Gastrocnemius medialis (tissue), 4 donors: ENCODE data around the gene LY6G6C. TPM values are rescaled to one million over a fixed set of nuclear protein-coding genes. Genes with fewer than 3 reads are reported as not detected.

Experiments
- ATAC-seq, 2 donors: fragments of 150-250 bp; one replicate each; pipeline ENCODE4 v1.9.1; 2016
- DNase-seq, 2 donors: peaks; one replicate each; pipeline ENCODE4 v3.0.0-alpha.2; 2019
- H3K27ac ChIP-seq, 4 donors: fragments of 200-600 bp; sonication (generic); 1 replicate in 1 of 4; 2 replicates in 3 of 4; pipeline ENCODE4 v1.5.1; 2016 to 2018; ENCODE audit warnings: mild to moderate bottlenecking in 2 of 4, moderate library complexity in 1 of 4
- H3K27me3 ChIP-seq, 3 donors: fragments of 200-600 bp; sonication (generic) in 2 of 3; 1 replicate in 1 of 3; 2 replicates in 2 of 3; pipeline versions ENCODE4 v1.5.1 to v1.6.0; 2016 to 2019; ENCODE audit warnings: mild to moderate bottlenecking in 1 of 3, moderate library complexity in 1 of 3
- H3K36me3 ChIP-seq, 2 donors: fragments of 200-600 bp; sonication (generic) in 1 of 2; one replicate each; pipeline ENCODE4 v1.5.1; 2017 to 2018
- H3K4me1 ChIP-seq, 2 donors: fragments of 200-600 bp; sonication (generic) in 1 of 2; one replicate each; pipeline ENCODE4 v1.5.1; 2016 to 2017; ENCODE audit warnings: mild to moderate bottlenecking in 2 of 2
- H3K4me3 ChIP-seq, 4 donors: fragments of 200-600 bp; sonication (generic) in 3 of 4; 1 replicate in 1 of 4; 2 replicates in 3 of 4; pipeline ENCODE4 v1.5.1; 2016 to 2019; ENCODE audit warnings: mild to moderate bottlenecking in 2 of 4
- H3K9me3 ChIP-seq, 3 donors: fragments of 200-600 bp; sonication (generic) in 2 of 3; 1 replicate in 1 of 3; 2 replicates in 2 of 3; pipeline ENCODE4 v1.5.1; 2016 to 2019
- POLR2A ChIP-seq, 2 donors: fragments of 450-650 bp; IDR thresholded peaks; one replicate each; pipeline ENCODE4 v1.6.1; 2017; ENCODE audit warnings: antibody characterized with exemption in 2 of 2, mild to moderate bottlenecking in 2 of 2, moderate library complexity in 2 of 2
- in situ Hi-C, 4 donors: fragments of 200-750 bp; cut with MboI; loops; one replicate each; pipeline versions ENCODE4 v1.15.0 to v1.8.0; 2017; ENCODE audit warnings: low sequenced_read_pairs in 4 of 4
- intact Hi-C: fragments of 100-400 bp; cut with DNase I; formaldehyde crosslinking; loops from one replicate; pipeline ENCODE4 v1.15.1; 2023; ENCODE audit warnings: low total_unique reads
- total RNA-seq, 4 donors: library from RNA; depleted of rRNA; stranded (reverse); fragments of >200 nt; gene quantifications; one replicate each; pipeline versions ENCODE4 v1.1.0 to v1.2.3, GENCODE V29; 2016
- TF ChIP-seq, protein P1 (sequence below), 5 experiments: fragments of 450-650 bp in 3 of 5; fragments of 200-600 bp in 2 of 5; sonication (generic) in 2 of 5; IDR thresholded peaks in 4 of 5; conservative IDR thresholded peaks in 1 of 5; 1 replicate in 4 of 5; 2 replicates in 1 of 5; pipeline ENCODE4 v1.5.1; 2016 to 2019; ENCODE audit warnings: antibody characterized with exemption in 5 of 5, mild to moderate bottlenecking in 3 of 5, moderate library complexity in 3 of 5

Gene LY6G6C
- total RNA-seq, 4 donors from 2014 or later: not detected

DNA sequence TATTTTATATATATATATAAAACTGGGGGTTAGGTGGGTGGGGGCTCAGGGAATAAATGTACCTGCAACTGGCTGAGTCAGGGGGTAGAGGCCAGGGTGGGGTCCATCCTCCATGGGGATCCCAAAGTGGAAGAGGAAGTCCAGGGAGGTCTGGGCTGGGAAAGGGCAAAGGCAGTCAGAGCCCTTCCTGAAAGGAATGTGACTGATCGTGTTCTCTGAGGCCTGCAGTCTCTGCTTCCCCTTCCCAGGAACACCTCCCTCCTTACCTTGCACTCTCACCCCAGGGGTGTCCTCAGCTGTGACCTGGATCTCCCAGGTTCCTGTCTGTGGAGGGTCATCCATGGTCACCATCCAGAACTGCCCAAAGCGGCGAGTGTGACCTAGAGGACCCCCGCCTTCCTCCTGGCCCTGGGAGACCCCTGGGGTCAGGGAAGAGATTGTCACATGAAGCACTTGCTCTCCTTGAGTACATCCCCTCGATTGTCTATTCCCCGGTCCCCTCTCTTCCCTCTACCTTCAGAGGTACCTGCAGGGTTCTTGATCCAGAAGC lies 45.6 kb upstream of the LY6G6C start:
- in situ Hi-C loops (loop anchor here in 1 of 4 donors (5.0 kb wide), 1 partner anchor 85 kb away; the partner anchor contains the start of gene LY6G5C), intact Hi-C loops (no loop called here)
- Histone ChIP-seq H3K36me3 (no peaks in the 10 kb centered on the region), H3K4me3 (no peak overlapping the region), H3K9me3 (no peaks in the 10 kb centered on the region), H3K27me3 (no peaks in the 10 kb centered on the region), H3K27ac (no peak overlapping the region), H3K4me1 (no peaks in the 10 kb centered on the region)
- TF ChIP-seq, protein P1, sequence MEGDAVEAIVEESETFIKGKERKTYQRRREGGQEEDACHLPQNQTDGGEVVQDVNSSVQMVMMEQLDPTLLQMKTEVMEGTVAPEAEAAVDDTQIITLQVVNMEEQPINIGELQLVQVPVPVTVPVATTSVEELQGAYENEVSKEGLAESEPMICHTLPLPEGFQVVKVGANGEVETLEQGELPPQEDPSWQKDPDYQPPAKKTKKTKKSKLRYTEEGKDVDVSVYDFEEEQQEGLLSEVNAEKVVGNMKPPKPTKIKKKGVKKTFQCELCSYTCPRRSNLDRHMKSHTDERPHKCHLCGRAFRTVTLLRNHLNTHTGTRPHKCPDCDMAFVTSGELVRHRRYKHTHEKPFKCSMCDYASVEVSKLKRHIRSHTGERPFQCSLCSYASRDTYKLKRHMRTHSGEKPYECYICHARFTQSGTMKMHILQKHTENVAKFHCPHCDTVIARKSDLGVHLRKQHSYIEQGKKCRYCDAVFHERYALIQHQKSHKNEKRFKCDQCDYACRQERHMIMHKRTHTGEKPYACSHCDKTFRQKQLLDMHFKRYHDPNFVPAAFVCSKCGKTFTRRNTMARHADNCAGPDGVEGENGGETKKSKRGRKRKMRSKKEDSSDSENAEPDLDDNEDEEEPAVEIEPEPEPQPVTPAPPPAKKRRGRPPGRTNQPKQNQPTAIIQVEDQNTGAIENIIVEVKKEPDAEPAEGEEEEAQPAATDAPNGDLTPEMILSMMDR (IDR thresholded peaks at IDR 0.05 in 4 of 5, conservative IDR thresholded peaks at IDR 0.05 in 1 of 5): no peak
- no peak for TF ChIP-seq POLR2A (IDR thresholded peaks at IDR 0.05)
- DNase-seq (no peak), ATAC-seq (no peak)

- H3K27ac ChIP-seq: no peak overlapping the region
- no peaks in the 10 kb centered on the region for H3K36me3 ChIP-seq
- in situ Hi-C loops: loop anchor here in 1 of 4 donors (5.0 kb wide), 1 partner anchor 84 kb away; the partner anchor contains the start of gene LY6G5C
- H3K4me1 ChIP-seq: no peaks in the 10 kb centered on the region
- no peak for TF ChIP-seq POLR2A (IDR thresholded peaks at IDR 0.05)
- TF ChIP-seq, protein P1 (IDR thresholded peaks at IDR 0.05 in 4 of 5, conservative IDR thresholded peaks at IDR 0.05 in 1 of 5): no peak
- DNase-seq: no peak
- H3K27me3 ChIP-seq: no peaks in the 10 kb centered on the region
- no peaks in the 10 kb centered on the region for H3K9me3 ChIP-seq
- intact Hi-C loops: no loop called here
- ATAC-seq: no peak
- no peak overlapping the region for H3K4me3 ChIP-seq
These were observed 44.6 kb upstream of the LY6G6C start for GRCh38 chr6:31765910-31766794.

DNA sequence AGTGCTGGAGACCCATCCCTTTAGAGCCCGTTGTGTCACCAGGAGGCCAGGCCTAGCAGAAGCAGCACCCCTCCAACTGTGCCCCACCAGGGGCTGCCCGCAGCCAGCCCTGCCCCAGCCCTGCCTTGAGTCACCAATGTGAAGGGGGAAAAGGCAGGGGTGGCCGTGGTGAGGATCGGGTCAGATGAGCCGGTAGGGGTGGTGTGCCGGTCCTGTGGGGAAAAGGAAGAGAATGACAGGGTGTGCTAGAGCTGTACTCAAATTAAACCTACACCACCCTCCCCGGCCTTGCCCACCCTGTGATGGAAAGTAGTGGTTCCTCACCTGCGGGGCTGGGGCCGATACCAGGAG lies 44.0 kb upstream of the LY6G6C start:
- ATAC-seq: no peak
- Histone ChIP-seq H3K27me3 (no peaks in the 10 kb centered on the region), H3K9me3 (no peaks in the 10 kb centered on the region), H3K4me1 (no peaks in the 10 kb centered on the region), H3K27ac (no peak overlapping the region), H3K4me3 (no peak overlapping the region), H3K36me3 (no peaks in the 10 kb centered on the region)
- no peak for DNase-seq
- TF ChIP-seq POLR2A (IDR thresholded peaks at IDR 0.05): no peak
- TF ChIP-seq, protein P1 (IDR thresholded peaks at IDR 0.05 in 4 of 5, conservative IDR thresholded peaks at IDR 0.05 in 1 of 5): no peak
- in situ Hi-C loops: loop anchor here in 1 of 4 donors (5.0 kb wide), 1 partner anchor 83 kb away; the partner anchor contains the start of gene LY6G5C
- intact Hi-C loops: no loop called here

DNA sequence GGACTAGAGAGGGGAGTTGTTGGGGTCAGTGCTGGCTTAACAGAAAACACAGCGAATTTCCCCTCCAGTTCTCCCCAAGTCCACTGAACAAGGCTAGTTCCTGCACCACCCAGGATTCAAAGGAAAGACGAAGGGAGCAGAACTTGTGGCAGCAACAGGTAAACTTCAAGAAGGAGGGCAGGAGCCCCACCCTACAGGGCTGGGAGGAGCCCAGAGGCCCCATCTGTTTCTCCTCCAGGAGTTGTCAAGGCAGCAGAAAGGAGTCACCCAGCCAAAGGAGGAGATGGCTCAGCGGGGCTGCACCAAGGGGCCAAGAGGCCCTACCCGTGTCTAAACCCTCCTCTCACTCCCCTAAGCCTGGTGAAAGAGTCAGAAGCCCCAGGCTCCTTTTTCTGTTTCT lies 42.7 kb upstream of the LY6G6C start:
- no peak overlapping the region for H3K27ac ChIP-seq
- DNase-seq (no peak), ATAC-seq (no peak)
- no peaks in the 10 kb centered on the region for H3K36me3 ChIP-seq
- H3K27me3 ChIP-seq: no peaks in the 10 kb centered on the region
- no peak overlapping the region for H3K4me3 ChIP-seq
- in situ Hi-C loops (no loop called here), intact Hi-C loops (no loop called here)
- H3K9me3 ChIP-seq: no peaks in the 10 kb centered on the region
- TF ChIP-seq, protein P1 (IDR thresholded peaks at IDR 0.05 in 4 of 5, conservative IDR thresholded peaks at IDR 0.05 in 1 of 5): no peak
- no peak for TF ChIP-seq POLR2A (IDR thresholded peaks at IDR 0.05)
- H3K4me1 ChIP-seq: no peaks in the 10 kb centered on the region
